HEK293 (cell line): ENCODE data around the gene MED8.

ENCODE experiments used
- SP2 ChIP-seq: fragments of 450-650 bp; formaldehyde crosslinking; IDR thresholded peaks from 2 replicates; pipeline ENCODE4 v1.5.1; 2016; ENCODE audit warnings: missing biosample characterization, missing genetic modification characterization
- YY1 ChIP-seq: fragments of 450-650 bp; formaldehyde crosslinking; IDR thresholded peaks from 2 replicates; pipeline ENCODE4 v1.5.1; 2018; ENCODE audit warnings: missing biosample characterization, missing genetic modification characterization
- YY2 ChIP-seq: fragments of 450-650 bp; formaldehyde crosslinking; IDR thresholded peaks from 2 replicates; pipeline ENCODE4 v1.5.1; 2016; ENCODE audit warnings: missing biosample characterization, missing genetic modification characterization
- ZFHX2 ChIP-seq: fragments of 450-650 bp; formaldehyde crosslinking; conservative IDR thresholded peaks from 2 replicates; pipeline ENCODE4 v1.5.1; 2016; ENCODE audit warnings: missing biosample characterization, missing genetic modification characterization
- ZNF274 ChIP-seq, 2 experiments: fragments of 200-500 bp in 1 of 2; fragments of 450-650 bp in 1 of 2; sonication (Bioruptor generic) in 1 of 2; formaldehyde crosslinking in 1 of 2; IDR thresholded peaks; 2 replicates each; pipeline versions ENCODE4 v1.5.1 to v1.6.1; 2014 to 2016; ENCODE audit warnings: borderline replicate concordance in 1 of 2, inconsistent platforms in 1 of 2, low read length in 1 of 2, missing biosample characterization in 1 of 2, missing genetic modification characterization in 1 of 2
- ZNF529 ChIP-seq: fragments of 450-650 bp; formaldehyde crosslinking; IDR thresholded peaks from 2 replicates; pipeline ENCODE4 v1.5.1; 2017; ENCODE audit warnings: missing genetic modification characterization, missing biosample characterization; ENCODE audit not compliant: insufficient replicate concordance
- ZNF629 ChIP-seq: fragments of 450-650 bp; formaldehyde crosslinking; IDR thresholded peaks from 2 replicates; pipeline ENCODE4 v1.5.1; 2017; ENCODE audit warnings: missing biosample characterization, missing genetic modification characterization
- ZSCAN30 ChIP-seq: fragments of 450-650 bp; IDR thresholded peaks from 2 replicates; pipeline ENCODE4 v1.5.1; 2018; ENCODE audit warnings: missing biosample characterization, mild to moderate bottlenecking, missing genetic modification characterization, moderate library complexity
- TF ChIP-seq, protein P1 (sequence below): fragments of 450-650 bp; formaldehyde crosslinking; IDR thresholded peaks from 2 replicates; pipeline ENCODE4 v1.5.1; 2016; ENCODE audit warnings: missing biosample characterization, missing genetic modification characterization, low read depth
- TF ChIP-seq, protein P2 (sequence below): fragments of 450-650 bp; formaldehyde crosslinking; IDR thresholded peaks from 2 replicates; pipeline ENCODE4 v1.5.1; 2016; ENCODE audit warnings: missing biosample characterization, missing genetic modification characterization
- TF ChIP-seq, protein P3 (sequence below): fragments of 450-650 bp; formaldehyde crosslinking; IDR thresholded peaks from 2 replicates; pipeline ENCODE4 v1.5.1; 2017; ENCODE audit warnings: missing biosample characterization, mild to moderate bottlenecking, missing genetic modification characterization, moderate library complexity

DNA sequence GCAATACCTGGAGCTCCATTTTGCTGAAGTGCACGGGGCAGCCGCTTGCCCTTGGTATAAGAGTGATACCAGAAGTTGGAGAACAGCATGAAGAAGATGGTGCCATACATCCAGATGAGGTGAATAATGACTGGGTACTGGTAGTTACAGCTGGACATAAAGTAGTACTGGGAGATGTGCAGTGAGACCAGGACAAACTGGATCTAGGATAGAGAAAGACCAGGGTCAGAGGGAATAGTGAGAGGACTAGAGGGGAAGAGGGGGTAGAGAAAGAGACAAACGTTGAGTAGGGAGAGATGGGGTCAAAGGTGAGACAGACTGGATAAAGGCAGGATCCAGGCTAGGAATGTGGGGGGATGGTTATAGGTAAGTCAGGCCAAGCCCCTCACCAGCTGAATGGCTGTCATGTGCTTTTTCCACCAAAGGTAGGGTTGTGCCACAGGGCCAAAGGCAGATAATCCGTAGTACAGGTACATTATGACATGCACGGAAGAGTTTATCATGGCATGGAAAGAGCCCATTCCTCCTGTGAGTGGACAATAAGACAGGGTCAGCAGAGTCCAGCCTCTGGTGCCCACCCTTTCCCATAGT lies 25.6 kb downstream of the MED8 start:
- TF ChIP-seq YY2 (tag by site-specific recombination) (no peak), ZFHX2 (tag by site-specific recombination) (no peak), ZNF629 (no peak), ZNF529 (tag by site-specific recombination) (no peak), YY1 (no peak), ZNF274 (IDR thresholded peaks at IDR 0.05; ENCODE audit: low read length) (no peak), ZNF274 (tag by site-specific recombination; IDR thresholded peaks at IDR 0.05; ENCODE audit: borderline replicate concordance) (no peak), SP2 (no peak), ZSCAN30 (tag by site-specific recombination) (no peak)
- TF ChIP-seq, protein P1, sequence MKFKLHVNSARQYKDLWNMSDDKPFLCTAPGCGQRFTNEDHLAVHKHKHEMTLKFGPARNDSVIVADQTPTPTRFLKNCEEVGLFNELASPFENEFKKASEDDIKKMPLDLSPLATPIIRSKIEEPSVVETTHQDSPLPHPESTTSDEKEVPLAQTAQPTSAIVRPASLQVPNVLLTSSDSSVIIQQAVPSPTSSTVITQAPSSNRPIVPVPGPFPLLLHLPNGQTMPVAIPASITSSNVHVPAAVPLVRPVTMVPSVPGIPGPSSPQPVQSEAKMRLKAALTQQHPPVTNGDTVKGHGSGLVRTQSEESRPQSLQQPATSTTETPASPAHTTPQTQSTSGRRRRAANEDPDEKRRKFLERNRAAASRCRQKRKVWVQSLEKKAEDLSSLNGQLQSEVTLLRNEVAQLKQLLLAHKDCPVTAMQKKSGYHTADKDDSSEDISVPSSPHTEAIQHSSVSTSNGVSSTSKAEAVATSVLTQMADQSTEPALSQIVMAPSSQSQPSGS = no peak
- TF ChIP-seq, protein P2, sequence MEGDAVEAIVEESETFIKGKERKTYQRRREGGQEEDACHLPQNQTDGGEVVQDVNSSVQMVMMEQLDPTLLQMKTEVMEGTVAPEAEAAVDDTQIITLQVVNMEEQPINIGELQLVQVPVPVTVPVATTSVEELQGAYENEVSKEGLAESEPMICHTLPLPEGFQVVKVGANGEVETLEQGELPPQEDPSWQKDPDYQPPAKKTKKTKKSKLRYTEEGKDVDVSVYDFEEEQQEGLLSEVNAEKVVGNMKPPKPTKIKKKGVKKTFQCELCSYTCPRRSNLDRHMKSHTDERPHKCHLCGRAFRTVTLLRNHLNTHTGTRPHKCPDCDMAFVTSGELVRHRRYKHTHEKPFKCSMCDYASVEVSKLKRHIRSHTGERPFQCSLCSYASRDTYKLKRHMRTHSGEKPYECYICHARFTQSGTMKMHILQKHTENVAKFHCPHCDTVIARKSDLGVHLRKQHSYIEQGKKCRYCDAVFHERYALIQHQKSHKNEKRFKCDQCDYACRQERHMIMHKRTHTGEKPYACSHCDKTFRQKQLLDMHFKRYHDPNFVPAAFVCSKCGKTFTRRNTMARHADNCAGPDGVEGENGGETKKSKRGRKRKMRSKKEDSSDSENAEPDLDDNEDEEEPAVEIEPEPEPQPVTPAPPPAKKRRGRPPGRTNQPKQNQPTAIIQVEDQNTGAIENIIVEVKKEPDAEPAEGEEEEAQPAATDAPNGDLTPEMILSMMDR (tag by site-specific recombination) = no peak
- TF ChIP-seq, protein P3, sequence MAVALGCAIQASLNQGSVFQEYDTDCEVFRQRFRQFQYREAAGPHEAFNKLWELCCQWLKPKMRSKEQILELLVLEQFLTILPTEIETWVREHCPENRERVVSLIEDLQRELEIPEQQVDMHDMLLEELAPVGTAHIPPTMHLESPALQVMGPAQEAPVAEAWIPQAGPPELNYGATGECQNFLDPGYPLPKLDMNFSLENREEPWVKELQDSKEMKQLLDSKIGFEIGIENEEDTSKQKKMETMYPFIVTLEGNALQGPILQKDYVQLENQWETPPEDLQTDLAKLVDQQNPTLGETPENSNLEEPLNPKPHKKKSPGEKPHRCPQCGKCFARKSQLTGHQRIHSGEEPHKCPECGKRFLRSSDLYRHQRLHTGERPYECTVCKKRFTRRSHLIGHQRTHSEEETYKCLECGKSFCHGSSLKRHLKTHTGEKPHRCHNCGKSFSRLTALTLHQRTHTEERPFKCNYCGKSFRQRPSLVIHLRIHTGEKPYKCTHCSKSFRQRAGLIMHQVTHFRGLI (tag by site-specific recombination) = no peak
